Measurements from ENCODE around the gene TOM1. TPM values are rescaled to one million over a fixed set of nuclear protein-coding genes. Genes with fewer than 3 reads are reported as not detected.
A peak's percentile ranks its signal among the peaks of the same experiment; 100 is the strongest.

Gene TOM1
- total RNA-seq, 4 donors from 2014 or later = 56.3 to 183 (median 104) TPM

DNA sequence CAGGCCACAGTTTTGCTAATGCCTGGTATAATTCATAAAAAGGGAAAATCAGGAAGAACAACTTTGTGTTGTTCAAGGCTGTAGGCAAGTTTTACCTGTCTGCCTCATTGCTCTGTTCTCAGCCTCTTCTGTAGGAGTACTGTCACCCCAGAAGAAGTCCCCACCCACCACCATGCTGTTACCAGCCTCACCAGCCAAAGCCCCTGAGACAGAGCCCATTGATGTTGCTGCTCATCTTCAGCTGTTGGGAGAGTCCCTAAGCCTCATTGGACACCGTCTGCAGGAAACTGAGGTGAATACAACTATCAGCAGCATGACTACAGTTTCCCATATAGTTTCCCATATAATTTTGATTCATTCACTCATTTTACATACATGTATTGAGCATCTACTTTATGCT lies 11.6 kb upstream of the TOM1 start:
- H3K9me3 ChIP-seq = no peaks in the 10 kb centered on the region
- 89% methylated on average over 1 of the region's 1 CpG; no CpG with 5 or more reads in 1 of the 2 donors for WGBS, 2 donors (ENCODE audit: low coverage in 1 of 2)
- H3K27ac ChIP-seq = no peak overlapping the region
- no peak for DNase-seq
- in situ Hi-C loops (cut with MboI; ENCODE audit: low pct_ligation_motif_present in 1 of 4, low pct_unique_long_range_greater_than_20kb in 1 of 4, low sequenced_read_pairs in 3 of 4) (no loop called here), intact Hi-C loops (cut with DNase I; ENCODE audit: low total_unique reads) (no loop called here)
- H3K4me1 ChIP-seq = no peaks in the 10 kb centered on the region
- H3K27me3 ChIP-seq = no peaks in the 10 kb centered on the region
- TF ChIP-seq EP300 (IDR thresholded peaks at IDR 0.05; ENCODE audit: low read depth) (no peak), POLR2A (IDR thresholded peaks at IDR 0.05) (no peak), POLR2AphosphoS5 (IDR thresholded peaks at IDR 0.05) (no peak)
- TF ChIP-seq, protein P1, sequence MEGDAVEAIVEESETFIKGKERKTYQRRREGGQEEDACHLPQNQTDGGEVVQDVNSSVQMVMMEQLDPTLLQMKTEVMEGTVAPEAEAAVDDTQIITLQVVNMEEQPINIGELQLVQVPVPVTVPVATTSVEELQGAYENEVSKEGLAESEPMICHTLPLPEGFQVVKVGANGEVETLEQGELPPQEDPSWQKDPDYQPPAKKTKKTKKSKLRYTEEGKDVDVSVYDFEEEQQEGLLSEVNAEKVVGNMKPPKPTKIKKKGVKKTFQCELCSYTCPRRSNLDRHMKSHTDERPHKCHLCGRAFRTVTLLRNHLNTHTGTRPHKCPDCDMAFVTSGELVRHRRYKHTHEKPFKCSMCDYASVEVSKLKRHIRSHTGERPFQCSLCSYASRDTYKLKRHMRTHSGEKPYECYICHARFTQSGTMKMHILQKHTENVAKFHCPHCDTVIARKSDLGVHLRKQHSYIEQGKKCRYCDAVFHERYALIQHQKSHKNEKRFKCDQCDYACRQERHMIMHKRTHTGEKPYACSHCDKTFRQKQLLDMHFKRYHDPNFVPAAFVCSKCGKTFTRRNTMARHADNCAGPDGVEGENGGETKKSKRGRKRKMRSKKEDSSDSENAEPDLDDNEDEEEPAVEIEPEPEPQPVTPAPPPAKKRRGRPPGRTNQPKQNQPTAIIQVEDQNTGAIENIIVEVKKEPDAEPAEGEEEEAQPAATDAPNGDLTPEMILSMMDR (IDR thresholded peaks at IDR 0.05) = no peak
- H3K4me3 ChIP-seq = no peak overlapping the region
- peaks cover 0 to 57% (median 26%) of the 10 kb centered on the region in 4 donors for H3K36me3 ChIP-seq

DNA sequence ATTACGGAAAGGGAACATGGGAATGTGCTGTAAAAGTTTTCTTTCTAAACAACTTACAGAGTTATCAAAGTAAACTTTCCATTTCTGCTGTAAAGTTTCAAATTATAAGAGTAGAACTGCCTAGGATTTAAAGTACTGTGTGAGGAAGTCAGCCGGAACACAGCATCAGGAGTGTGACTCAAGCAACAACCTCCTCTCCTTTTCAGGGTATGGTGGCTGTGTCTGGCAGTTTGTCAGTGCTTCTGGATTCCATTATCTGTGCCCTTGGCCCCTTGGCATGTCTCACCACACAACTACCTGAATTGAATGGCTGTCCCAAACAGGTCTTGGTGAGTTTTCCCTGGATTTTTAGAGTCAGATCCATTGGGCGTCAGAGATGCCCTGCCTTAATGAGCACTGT lies 6.9 kb upstream of the TOM1 start:
- in situ Hi-C loops (cut with MboI; ENCODE audit: low pct_ligation_motif_present in 1 of 4, low pct_unique_long_range_greater_than_20kb in 1 of 4, low sequenced_read_pairs in 3 of 4) (no loop called here), intact Hi-C loops (cut with DNase I; ENCODE audit: low total_unique reads) (no loop called here)
- H3K36me3 ChIP-seq = peaks cover 0 to 53% (median 20%) of the 10 kb centered on the region in 4 donors
- H3K27ac ChIP-seq = no peak overlapping the region
- DNase-seq = no peak
- no peaks in the 10 kb centered on the region for H3K9me3 ChIP-seq
- H3K27me3 ChIP-seq = no peaks in the 10 kb centered on the region
- no peaks in the 10 kb centered on the region for H3K4me1 ChIP-seq
- TF ChIP-seq POLR2AphosphoS5 (IDR thresholded peaks at IDR 0.05) (no peak), POLR2A (IDR thresholded peaks at IDR 0.05) (no peak), EP300 (IDR thresholded peaks at IDR 0.05; ENCODE audit: low read depth) (no peak)
- TF ChIP-seq, protein P1 (IDR thresholded peaks at IDR 0.05) = no peak
- 92 to 94% methylated on average over 2 to 3 of the region's 3 CpGs for WGBS, 2 donors (ENCODE audit: low coverage in 1 of 2)
- H3K4me3 ChIP-seq = no peak overlapping the region

DNA sequence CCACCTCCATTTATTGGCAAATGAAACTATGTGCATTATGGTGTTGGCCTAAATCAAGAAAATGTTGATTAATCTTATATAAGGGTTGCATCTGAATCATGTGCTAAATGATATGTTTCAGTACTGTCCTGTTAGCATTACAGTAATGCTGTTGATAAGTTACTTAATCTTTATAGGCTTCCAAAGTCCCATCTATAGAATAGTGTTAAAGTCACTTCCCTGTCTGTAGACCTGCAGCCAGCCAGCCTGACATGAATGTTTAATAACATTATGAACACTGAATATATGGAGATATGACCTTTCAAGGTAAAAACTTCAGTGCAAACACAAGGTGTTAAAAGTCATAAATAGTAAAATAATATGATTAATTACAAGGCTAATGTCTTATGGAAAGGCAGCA lies 3.6 kb upstream of the TOM1 start:
- TF ChIP-seq EP300 (IDR thresholded peaks at IDR 0.05; ENCODE audit: low read depth) (no peak), POLR2AphosphoS5 (IDR thresholded peaks at IDR 0.05) (no peak), POLR2A (IDR thresholded peaks at IDR 0.05) (no peak)
- TF ChIP-seq, protein P1 (IDR thresholded peaks at IDR 0.05) = no peak
- H3K9me3 ChIP-seq = no peaks in the 10 kb centered on the region
- no peak for DNase-seq
- H3K27ac ChIP-seq = no peak overlapping the region
- in situ Hi-C loops (cut with MboI; ENCODE audit: low pct_ligation_motif_present in 1 of 4, low pct_unique_long_range_greater_than_20kb in 1 of 4, low sequenced_read_pairs in 3 of 4) (no loop called here), intact Hi-C loops (cut with DNase I; ENCODE audit: low total_unique reads) (no loop called here)
- H3K27me3 ChIP-seq = no peaks in the 10 kb centered on the region
- peaks cover 0 to 15% (median 7%) of the 10 kb centered on the region in 4 donors for H3K4me1 ChIP-seq
- peaks cover 0 to 25% (median 8%) of the 10 kb centered on the region in 4 donors for H3K36me3 ChIP-seq
- no peak overlapping the region for H3K4me3 ChIP-seq

DNA sequence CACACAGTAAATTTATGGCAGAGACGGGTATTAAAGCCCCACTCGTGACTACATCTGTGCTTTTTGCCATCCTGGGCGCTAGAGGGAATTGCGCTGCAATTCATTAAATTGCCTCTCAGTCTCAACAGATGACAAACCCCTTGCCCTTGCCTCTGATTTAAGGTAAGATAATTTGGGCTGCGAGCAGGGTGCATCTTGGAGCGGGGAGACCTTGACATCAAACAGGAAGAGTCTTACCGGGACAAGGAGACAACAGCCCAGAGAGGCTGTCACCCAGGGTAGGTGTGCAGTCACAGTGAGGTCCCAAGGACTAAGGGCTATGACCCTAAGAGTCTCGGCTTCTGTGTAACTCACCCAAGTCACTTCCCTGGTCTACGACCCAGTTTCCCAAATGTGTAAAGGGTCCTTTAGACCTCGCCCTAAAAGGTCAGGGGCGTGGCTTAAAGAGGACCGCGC lies 449 bp upstream of the TOM1 start:
- intact Hi-C loops (cut with DNase I; ENCODE audit: low total_unique reads) (no loop called here), in situ Hi-C loops (cut with MboI; ENCODE audit: low pct_ligation_motif_present in 1 of 4, low pct_unique_long_range_greater_than_20kb in 1 of 4, low sequenced_read_pairs in 3 of 4) (no loop called here)
- TF ChIP-seq, protein P1 (IDR thresholded peaks at IDR 0.05) = peak in 2 of 5 experiments; percentile 20 to 37
- no peak for TF ChIP-seq EP300 (IDR thresholded peaks at IDR 0.05; ENCODE audit: low read depth)
- Histone ChIP-seq H3K27ac (peak overlapping the region; percentile 95 to 97 (median 97)), H3K36me3 (peaks cover 0 to 2% (median under 1%) of the 10 kb centered on the region in 4 donors), H3K4me1 (peaks cover 6 to 24% (median 13%) of the 10 kb centered on the region in 4 donors), H3K27me3 (no peaks in the 10 kb centered on the region), H3K9me3 (no peaks in the 10 kb centered on the region), H3K4me3 (peak overlapping the region; percentile 21 to 87 (median 73))
- 9% methylated on average over 13 of the region's 13 CpGs; no CpG with 5 or more reads in 1 of the 2 donors for WGBS, 2 donors (ENCODE audit: low coverage in 1 of 2)
- no peak for DNase-seq

All from transverse colon (tissue), 4 donors.